HG02798 (cell line): ENCODE measurements around the gene CADPS.
"Not testable (repeated sequence)": the region's sequence is repeated elsewhere in the genome, so short reads cannot be mapped to it uniquely, and the experiment has no call there.

Experiments
- ATAC-seq: cut with Tn5 transposase; IDR thresholded peaks from one replicate; pipeline ENCODE4 v1.9.1; 2021; ENCODE audit warnings: mild to moderate bottlenecking; ENCODE audit not compliant: unreplicated experiment, poor library complexity

The CADPS gene

DNA sequence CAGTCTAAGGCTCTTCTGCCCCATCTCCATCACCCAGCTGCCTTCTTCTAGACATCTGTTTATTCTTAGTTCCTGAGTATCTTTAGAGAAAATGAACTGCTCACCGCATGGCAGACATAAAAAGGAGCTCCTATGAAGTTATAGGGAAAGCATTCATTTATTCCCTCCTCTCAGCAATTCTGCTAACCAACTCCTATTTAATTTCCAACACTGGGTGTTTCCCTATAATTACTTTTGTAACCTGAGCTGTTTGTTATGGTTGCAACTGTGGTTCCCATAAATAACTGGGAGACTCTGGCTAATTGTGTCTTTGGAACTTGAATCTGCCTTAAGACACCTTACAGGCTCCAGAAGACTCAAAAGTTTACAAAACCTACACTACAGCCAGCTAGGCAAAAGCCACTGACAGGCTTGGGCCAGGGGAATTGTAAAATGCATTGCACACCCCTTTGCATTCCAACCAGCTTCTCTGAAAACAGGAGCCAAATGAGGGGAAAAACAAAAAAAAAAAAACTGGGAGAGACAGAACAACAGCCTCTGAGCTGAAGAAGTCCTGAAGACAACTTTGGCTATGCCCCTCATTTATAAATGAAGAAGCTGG is 270.4 kb downstream of the CADPS start:
- ATAC-seq, result no peak

DNA sequence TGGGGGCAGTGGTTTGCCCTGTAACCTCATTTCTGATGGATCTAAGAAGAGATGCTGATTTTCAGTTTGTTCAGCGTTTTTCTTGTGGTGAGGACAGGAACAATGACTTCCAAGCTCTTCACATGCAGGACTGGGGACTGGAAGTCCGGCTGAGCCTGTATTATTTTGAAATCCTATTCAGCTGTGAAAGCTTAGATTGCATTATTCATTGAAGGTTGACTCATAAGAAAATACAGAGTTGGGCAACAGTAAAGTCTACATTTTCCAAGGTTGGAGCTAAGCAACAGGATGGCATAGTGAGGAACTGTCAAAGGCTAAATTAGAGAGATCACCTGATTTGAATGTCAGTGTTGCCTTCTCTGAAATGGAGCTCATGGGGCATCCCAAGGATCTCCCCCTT is 270.9 kb downstream of the CADPS start:
- no peak for ATAC-seq

DNA sequence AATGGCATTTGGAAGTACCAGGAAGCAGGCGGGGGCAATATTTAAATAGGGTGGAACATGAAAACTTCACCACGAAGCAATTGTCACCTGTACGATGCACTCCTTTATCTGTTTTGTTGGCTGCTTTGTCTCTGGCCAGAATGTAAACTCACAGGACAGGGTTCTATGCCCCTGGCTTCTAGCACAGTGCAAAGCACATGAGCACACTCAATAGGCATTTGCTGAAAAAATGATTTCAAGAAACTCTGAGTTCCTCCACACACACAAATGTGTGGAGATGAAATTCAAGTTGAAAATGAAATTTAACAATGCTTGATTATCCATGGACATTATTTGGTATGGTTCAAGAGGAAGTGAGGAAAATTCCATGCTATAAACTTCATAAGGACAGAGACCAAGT is 272.2 kb downstream of the CADPS start:
- ATAC-seq, result no peak

DNA sequence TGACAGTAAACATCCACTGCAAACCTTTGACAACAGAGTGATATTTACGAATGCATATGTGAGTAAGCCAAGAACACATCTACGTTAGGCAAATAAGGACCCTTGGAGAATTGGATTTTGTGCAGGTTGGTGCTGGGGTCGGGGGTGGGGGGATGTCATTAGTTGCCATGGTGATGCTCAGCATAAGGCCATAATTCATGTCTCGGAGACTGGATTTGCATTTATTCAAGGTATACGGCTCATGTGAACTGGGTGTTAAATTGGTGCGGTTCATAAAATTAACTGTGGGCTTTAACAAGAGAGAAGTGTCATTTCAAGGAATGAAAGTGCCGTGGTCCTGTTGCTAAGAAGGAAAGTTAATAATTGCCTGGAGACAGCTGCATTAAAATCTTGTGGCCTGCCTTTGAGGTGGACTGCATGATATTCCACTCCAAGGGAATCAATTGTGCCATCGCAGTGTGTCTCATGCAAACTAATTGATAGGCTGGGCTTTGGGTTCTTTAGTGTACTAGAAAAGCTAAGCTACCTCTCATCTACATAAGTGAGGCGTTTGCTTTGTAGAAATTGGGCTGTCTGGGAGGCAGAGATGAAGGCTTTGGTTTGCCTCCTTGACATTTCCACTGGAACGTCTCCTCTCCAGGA is 273.0 kb downstream of the CADPS start:
- no peak for ATAC-seq

DNA sequence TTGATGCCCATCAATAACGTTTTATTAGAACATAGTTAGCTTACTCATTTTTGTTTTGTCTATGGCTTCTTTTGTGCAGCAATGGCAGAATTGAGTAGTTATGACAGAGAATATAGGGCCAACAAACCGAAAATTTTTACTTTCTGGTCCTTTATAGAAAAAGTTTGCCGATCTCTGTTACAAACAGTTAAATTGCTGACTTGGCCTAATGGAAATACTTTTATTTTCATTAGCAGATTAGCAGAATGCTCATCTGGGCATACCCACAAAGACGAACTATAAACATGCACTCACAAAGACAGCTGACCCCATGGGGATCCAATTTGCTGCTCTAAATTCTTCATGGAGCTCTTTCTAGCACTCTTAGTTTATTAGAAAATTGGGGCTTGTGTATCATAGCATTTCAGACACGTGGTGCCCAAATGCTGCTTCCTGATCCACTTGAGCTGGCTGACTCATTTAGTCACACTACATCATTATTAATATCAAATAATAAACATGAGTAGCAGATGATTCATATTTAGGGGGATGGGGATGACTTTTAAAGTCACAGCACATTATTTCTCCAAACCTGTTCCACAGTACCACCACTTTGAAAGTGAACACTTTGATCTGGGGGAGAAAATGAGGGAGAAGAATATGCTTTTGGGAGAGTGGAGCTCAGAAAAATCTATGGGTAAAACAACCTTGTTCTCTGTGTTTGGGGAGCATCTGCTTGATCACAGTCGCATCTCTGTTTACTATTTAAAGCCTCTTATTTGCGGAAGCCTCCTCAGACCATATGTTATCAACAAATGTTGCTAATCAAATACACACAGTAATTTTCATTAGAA is 273.8 kb downstream of the CADPS start:
- no peak for ATAC-seq

DNA sequence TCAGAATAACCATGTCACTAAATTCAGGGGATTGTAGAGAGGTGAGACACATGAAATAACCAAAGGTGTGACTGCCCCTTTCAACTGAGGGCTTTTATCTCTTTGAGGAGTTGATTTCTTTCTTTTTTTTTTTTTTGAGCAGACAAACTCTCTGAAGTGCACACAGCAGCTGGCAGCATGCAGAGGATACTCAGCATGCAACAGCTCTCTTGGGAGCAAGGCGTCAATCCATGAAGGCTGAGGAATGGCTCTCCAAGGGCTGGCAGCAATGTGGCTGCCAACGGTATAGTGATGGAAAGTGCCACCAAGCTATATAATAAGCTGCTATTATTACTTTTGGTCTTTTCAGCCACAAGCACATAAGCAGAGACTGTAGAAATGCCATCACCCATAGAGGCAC is 275.2 kb downstream of the CADPS start:
- ATAC-seq, result no peak

DNA sequence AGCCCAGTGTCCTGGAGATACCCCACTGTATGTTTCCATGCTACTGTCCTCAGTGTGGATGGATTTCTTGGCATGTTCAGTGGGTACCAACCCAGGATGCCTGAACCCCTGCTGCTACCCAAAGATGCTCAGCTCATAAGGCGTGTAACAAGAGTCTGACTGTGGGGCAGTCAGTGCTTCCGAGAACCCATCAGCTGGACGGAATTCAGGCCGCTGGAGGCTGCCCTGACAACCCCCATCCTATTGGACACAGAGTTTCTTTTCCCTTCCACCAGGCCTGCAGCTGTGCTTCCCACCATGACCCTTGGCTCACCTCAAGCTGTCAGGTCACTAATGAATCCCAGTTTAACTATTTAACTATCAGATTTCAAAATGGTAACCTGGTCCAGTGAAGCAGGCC is 277.7 kb downstream of the CADPS start:
- ATAC-seq, result no peak

DNA sequence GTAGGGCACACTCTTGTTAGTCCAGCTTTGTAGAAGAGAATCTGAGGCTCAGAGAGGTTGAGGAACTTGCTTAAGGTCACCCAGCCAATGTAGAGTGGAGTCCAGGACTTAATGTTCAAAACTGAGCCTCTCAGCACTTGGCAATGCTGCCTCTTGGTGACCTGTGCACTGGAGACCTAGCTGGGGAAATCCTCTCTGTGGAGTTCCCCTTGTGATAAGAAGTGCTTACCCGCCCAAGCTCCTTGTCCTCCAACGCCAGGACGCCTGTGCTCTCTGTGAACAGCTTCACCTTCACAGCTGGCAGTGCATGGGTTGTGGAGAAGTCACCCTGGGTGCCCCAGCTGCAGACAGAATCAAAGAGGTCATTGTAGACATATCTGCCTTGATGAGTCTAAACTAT is 282.8 kb downstream of the CADPS start:
- ATAC-seq, result no peak

DNA sequence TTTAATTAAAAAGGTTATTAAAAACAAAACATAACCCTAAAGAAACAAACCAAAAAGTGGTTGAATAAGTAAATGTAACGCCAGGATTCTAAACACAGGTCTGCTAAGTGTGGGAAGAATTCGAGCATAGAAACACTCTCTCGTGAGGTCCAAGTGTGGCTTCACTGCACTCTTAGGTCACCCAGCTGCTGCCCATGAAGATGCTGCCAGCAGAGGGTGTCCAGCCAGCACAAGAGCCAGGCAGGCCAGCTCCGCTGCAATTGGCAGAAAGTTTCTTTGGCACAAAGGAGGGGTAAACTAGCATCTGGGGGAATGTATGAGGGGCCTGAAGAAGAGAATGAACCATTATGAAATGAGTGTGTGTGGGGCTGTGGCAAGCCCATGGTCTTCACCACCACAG is 286.1 kb downstream of the CADPS start:
- ATAC-seq, result no peak

DNA sequence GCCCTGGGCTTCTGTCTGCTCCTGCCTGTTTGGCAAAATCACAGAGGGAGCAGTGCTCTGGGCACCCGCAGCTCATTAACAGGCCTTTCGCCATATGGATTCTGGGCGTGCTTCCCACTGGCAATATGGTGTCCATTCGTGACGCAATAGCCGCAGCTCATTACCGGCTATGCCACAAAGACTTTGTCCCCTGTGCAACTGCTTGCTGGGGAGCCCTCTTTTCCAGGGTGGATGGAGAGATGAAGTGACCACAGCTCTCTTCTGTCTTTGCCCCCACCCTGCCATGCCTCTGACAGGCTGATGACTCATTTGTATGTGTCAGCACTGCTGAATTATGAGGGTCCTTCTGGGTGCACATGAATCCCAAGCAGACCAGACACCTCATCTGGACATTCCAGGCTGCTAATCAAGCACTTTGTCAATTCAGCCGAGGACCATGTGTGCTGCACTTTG is 287.6 kb downstream of the CADPS start:
- ATAC-seq, result no peak

DNA sequence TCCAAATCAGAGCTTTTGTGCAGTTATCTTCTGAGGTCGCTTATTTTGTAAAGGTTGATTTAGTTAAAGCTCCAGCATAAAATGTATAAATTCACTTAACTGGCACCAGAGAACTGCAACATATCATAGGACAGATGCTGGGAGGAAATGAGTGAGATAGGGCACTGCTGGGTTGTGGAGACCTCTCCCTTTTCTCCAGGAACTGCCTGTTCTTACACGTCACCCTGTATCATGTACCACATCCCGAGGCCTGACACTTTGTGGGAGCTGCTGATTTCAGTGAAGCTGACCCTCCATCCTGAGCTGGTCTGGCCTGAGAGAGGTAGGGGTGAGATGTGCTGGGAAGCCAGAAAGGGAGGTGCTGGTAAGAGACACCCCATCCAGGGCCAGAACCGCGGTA is 288.0 kb downstream of the CADPS start:
- ATAC-seq, result no peak

DNA sequence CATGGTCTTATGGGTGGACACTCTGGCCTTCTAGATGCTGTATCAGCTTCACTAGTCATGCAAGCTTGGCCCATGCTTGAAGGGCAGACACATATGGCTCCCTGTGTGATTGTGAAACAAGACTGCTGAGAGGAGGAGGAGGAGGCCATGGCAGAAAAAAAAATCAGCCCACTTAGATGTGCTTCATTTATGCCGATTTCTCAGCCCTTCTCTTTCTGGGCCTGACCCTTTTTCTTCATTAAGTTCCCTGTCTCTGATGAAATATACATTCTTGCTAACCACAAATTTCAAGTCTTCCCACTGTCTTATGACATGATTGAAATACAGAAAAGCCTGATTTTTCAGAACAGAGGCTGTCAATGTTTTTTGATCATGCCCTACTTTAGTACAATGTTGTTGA is 288.9 kb downstream of the CADPS start:
- no peak for ATAC-seq

DNA sequence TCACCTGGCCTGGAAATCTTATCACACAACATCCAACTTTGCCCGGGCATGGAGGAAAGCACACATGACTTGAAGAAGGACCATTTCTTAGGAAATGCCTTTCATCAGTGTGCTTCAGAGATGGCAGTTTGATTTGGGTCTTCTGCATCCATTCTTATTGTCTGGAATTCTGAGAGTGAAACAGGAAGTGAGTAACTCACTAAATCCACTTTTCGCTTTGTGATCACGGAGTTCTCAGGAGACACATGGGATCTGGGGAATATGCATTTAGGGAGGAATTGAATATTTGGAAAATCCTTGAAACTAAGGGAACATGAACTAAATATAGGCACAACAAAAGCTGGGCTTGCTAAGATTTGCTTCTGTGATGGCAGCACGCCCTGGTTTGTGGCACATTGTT is 289.4 kb downstream of the CADPS start:
- no peak for ATAC-seq

DNA sequence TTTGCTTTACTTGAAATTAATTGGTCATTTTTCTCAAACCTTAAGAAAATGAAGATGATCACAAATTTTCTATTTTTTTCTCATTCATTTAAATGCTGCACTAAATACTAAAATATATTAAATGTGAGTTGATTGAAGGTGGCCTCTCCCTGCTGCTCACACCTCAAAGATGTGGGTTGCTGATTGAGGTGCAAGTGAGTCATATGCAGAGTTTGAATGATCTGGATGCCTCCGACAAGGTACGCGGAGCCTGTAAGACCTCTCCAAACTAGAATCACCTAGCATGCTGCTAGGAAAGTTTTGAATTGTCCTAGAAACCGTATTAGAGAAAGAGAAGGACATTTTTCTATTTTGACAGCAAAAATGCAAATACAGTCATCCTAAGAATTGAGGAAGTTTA is 290.6 kb downstream of the CADPS start:
- no peak for ATAC-seq

DNA sequence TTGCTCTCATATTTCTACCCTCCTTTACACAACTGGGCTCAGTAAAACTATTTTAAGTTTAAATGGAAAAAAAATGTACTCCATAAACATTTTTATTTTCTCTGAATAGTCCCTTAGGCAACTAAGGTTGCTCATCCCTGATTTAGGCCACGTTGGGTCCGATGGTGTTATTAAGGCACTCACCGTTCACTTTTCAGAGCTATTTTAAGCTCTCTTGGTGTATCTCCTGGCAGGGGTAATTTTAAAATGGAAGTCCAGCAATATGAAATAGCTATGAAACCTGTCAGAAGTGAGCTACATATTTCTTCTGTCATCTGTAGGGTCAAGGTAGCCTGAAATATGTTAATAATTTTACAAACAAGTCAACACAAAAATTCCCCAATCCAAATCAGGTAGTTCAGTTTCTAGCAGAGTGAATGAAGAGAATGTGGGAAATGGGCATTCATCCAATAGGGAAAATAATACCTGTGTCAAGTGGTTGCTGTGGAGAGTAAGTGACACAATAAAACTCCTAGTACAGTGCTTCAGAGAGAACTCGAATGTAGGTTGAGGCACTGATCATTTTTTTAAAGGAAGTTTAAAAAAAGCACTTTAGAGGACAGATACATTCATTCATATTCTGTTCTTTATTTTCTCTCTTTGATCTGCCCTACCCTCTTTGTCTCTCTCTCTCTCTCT is 292.6 kb downstream of the CADPS start:
- ATAC-seq, result no peak

DNA sequence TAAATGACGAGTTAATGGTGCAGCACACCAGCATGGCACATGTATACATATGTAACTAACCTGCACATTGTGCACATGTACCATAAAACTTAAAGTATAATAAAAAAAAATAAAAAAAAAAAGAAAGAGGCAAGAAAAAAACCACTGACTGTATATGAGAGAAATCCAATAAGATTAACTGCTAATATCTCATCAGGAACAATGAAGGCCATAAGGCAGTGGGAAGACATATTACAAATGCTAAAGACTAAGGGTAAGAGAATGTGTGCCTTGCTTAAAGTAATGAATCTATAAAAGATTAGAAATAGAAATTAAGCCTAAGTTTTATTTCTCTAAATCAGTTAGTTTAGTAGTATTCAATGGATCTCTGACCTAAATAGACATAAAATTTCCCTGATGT is 294.7 kb downstream of the CADPS start:
- ATAC-seq, result not testable (repeated sequence)

DNA sequence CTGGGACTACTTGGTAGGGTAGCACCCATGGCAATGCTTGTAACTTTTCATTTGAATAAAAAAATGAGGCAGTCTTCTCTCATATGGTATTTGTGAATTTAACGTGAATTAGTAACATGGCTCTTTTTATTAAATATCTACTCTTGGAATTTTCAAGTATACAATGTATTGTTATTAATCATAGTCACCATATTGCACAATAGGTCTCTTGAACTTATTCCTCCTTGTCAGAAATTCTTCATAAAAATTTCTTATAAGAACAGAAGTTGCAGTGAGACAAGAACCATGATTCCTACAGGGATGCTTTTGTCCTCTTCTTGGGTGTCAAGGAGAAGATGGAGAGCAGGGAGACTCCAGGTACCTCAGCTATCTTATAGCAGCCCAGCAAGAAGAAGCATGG is 298.1 kb downstream of the CADPS start:
- ATAC-seq, result no peak

DNA sequence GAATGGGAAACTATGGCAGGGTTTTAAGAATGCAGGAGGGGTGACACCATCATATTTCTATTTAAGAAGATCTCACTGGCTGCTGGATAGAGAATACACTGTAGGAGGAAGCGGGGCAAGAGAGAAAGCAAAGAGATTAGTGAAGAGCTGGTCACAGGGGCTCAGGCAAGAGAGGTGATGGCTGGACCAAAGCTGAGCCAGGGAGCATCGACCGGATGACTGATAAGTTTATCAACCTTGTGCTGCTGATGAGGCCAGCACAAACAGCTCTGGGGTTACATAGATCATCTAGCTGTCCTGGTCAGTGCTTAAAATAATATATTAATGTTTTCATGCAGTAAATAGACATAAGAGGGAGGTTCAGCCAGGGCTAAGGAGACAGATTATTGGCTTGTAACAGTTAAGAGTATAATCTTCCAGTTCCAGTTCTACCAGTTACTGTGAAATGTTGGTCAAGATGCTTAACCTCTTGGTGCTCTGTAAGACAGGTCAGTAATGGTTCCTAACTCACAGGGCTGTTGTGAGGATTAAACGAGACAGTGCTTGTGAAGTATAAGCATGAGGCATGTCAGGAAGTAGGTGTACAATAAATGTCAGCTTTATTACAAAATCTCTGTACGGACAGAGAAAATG is 300.8 kb downstream of the CADPS start:
- ATAC-seq, result no peak

DNA sequence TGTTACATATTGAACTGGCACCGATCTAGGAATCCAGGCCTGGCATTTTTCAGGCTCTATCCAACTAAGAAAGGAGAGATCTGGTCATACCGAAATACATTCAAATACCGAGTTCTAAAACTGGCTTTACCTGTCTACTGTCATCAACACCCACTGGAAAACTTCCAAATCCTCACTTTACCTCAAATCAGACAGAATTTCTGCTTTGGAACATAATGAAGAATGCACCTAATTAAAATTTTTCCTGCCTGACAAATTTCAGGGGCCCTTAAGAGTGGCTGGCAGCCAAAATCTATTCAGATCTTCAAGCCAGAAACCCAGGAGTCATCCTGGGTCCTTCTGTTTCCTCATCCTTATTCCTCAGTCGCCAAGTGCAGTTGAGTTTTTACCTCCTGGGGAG is 303.3 kb downstream of the CADPS start:
- ATAC-seq, result no peak

DNA sequence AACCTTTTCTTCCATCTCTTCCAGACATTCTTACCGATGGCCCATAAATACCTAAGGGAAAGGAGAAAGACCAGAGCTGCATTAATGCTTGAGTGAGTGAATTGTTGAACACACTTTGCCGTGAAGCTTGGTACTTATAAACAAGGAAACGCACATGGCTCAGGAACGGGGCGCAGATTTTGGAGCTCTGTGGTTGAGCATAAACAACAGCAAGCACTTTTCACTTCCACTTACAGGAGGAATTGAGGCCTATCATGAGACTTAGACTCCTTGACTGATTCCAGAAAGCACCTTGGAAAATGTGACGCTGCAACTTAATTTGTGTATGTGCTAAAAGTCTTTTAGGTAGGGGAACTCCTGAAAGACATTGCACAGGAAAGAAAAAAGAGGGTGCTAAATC is 304.3 kb downstream of the CADPS start:
- ATAC-seq, result no peak

DNA sequence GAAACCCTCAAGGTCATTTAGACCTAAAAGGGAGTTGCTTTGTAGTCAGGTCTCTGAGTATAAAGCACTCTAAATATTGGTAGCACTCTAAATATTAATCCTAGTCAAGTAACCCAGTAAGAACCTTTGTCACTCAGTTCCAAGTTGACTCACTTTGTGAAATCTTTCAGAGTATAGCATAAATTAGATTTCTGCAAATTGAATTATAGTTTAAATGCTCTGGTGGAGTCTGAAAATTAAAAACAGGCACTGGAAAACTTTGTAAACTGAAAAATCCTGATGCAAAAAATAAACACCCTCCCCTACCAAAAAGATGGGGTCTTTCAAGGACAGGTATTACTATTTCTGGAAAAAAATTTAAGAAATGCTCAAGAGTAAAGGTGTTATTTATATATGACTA is 305.6 kb downstream of the CADPS start:
- no peak for ATAC-seq
